GM12864 (cell line): ENCODE results near the gene OR52B2.

Experiments used
- DNase-seq: peaks from one replicate; pipeline ENCODE4 v3.0.0-alpha.2; 2011; ENCODE audit warnings: low read depth
- H3K4me3 ChIP-seq: 2 replicates; pipeline ENCODE4 v1.5.1; 2011; ENCODE audit warnings: mild to moderate bottlenecking, low read depth, low read length, control low read depth
- TF ChIP-seq, protein P1 (sequence below): IDR thresholded peaks from 2 replicates; pipeline ENCODE4 v1.5.1; 2011; ENCODE audit warnings: low read depth, mild to moderate bottlenecking, moderate library complexity, low read length, control low read depth, inconsistent platforms; ENCODE audit errors: missing control alignments

Gene OR52B2

DNA sequence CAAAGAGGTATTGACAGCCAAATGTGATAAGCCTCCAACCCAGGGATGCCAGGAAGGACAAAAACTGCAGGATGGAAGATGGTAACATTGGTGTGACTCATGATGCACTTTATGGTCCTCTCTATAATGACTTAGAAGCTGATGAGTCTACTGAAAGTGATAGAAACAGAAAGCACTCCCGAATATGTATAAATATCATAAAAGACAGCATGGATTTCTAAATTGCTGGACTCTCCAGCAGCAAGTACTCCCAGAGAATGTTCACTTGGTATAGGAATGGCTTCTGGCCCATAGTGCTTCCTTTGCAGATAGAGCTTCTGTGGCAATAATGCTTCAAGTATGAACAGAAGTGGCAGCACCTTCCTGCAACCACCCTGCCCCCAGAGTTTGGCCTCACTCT, at the start of gene OR52B2:
OR52B2 (minus strand) TSS at position 101 of the 400 bp plus-strand sequence; CDS start at position 101, 0 bp downstream.
- TF ChIP-seq, protein P1, sequence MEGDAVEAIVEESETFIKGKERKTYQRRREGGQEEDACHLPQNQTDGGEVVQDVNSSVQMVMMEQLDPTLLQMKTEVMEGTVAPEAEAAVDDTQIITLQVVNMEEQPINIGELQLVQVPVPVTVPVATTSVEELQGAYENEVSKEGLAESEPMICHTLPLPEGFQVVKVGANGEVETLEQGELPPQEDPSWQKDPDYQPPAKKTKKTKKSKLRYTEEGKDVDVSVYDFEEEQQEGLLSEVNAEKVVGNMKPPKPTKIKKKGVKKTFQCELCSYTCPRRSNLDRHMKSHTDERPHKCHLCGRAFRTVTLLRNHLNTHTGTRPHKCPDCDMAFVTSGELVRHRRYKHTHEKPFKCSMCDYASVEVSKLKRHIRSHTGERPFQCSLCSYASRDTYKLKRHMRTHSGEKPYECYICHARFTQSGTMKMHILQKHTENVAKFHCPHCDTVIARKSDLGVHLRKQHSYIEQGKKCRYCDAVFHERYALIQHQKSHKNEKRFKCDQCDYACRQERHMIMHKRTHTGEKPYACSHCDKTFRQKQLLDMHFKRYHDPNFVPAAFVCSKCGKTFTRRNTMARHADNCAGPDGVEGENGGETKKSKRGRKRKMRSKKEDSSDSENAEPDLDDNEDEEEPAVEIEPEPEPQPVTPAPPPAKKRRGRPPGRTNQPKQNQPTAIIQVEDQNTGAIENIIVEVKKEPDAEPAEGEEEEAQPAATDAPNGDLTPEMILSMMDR: no peak
- no peak within 1 kb of the TSS for H3K4me3 ChIP-seq
- no peak for DNase-seq

DNA sequence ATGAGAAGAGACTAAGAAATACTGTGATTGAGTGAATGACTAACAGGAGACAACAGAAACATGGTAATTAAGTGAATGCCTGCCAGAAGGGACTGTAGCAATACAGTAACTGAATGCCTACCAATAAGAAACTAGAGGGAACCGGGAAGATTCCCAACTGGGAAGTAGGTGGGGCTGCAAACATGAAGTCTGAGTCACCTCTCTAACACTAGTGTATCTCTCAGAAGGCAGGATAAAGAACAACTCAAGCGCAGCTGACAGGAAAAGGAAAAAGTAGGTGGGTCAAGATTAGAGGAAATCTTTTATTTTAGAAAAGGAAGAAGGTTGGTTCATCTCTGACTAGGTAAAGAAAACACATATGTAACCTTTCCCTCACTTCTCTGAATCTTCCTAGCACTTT, 49.2 kb upstream of the OR52B2 start:
- no peak overlapping the region for H3K4me3 ChIP-seq
- TF ChIP-seq, protein P1: no peak
- no peak for DNase-seq

- no peak for DNase-seq
- no peak overlapping the region for H3K4me3 ChIP-seq
- TF ChIP-seq, protein P1: no peak
These were observed 47.6 kb upstream of the OR52B2 start for GRCh38 chr11:6217722-6218121.

DNA sequence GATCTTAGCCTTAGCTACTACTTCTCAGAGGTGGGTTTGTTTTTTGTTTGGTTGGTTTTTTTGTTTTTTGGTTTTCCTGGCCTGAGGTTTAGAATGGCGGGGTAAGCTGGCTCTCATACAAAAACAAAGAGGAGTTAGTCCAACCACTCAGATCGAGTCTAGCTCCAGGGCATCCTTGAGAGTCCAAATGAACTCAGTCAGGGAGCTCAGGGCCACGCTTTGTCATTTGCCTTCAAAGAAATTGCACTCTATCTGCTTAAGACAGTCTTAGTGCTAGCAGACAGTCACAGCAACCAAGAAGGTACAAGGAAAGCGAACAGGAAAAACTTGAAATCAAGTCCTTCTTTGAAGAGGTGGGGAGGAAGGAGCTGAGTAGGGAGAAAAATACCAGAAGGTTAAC, 46.4 kb upstream of the OR52B2 start:
- DNase-seq: no peak
- no peak overlapping the region for H3K4me3 ChIP-seq
- TF ChIP-seq, protein P1: no peak

DNA sequence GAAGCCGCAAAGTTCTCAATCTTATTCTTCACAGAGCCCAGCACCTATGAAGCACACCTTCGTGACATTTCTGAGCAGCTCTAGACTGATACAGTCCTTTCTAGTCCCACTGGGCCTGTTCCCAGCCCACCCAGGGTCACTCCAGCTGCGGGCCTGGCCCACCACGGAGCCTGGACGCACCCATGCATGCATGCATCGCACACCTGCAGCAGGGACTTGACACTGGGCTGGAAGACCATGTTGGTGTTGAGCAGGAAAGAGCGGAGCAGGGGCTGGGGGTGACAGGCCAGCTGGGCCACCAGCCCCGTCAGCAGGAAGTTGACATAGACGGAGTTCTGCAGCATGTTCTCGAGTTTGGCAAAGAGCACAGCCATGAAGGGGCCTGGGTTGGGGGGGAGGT, 44.4 kb upstream of the OR52B2 start:
- TF ChIP-seq, protein P1: no peak
- no peak for DNase-seq
- H3K4me3 ChIP-seq: no peak overlapping the region

DNA sequence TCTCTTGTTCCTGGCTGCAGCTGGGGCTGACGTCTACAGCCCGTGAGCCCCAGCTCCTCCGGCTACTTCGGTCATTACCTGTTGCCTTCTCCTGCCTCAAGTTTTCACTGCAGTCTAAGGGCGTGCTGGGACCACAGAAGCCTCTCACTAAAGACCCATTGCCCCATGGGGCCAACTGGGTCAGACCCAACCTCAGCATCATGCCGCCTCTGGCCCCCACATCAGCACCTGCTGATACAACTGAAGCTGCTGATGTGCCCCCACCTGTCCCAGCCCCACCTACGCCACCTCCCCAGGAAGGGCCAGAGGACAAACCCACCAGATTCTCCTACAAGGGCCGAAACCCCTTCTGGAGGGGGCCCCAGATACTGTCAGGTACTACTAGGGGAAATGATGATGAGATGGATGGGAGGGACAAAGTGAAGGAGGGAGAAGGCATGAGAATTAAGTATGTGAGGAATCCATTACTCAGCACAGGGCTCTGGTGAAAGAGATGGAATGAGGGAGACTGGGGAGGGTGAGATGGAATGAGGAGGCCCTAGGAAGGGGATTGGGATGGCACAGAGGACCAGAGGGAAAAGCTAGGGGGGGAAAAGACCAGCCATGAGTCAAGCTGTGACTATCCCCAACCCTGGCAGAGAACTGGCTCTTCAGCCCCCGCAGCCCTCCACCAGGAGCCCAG, 40.3 kb upstream of the OR52B2 start:
- H3K4me3 ChIP-seq: no peak overlapping the region
- TF ChIP-seq, protein P1: no peak
- DNase-seq: no peak

DNA sequence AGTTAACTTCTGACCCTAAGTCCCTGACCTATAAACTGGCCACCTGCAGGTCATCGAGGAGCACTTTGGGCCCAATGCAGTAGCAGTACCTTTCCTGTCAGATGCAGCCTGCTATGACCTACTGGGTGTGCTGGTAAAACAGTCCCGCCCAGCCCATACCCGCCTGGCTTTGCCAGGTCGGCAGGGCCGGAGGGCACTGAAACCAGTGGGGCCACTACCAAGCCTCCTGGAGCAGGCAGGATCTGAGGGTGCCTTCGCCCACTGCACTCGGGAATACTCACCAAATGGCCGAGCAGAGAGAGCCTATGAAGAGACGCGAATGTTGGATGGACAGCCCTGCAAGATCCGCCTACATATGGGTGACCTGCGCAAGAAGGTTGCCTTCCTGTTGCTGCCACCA, 39.7 kb upstream of the OR52B2 start:
- TF ChIP-seq, protein P1: no peak
- no peak for DNase-seq
- no peak overlapping the region for H3K4me3 ChIP-seq
